Measurements from ENCODE around the gene MTREX.

The MTREX gene

GRCh38 chr5:55385846-55386245 is 78.1 kb downstream of the MTREX start:
- no peak for DNase-seq

GRCh38 chr5:55386356-55386755 is 78.6 kb downstream of the MTREX start:
- DNase-seq: no peak

DNA sequence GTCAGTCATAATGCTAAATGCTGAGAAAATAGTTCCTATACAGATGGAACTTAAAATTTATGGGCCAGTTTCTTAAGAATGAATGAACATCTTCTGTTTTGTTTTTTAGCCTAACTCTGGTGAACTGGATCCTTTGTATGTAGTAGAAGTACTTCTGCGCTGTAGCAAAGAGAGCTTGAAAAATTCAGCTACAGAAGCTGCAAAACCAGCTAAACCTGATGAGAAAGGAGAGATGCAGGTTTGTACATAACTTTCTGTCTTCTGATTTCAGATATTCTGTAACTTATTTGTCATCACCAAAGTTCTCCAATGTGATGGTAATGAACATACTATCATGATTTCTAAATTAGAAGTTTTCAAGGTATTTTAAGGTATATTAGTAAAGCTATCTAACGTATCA is 80.1 kb downstream of the MTREX start:
- no peak for DNase-seq

DNA sequence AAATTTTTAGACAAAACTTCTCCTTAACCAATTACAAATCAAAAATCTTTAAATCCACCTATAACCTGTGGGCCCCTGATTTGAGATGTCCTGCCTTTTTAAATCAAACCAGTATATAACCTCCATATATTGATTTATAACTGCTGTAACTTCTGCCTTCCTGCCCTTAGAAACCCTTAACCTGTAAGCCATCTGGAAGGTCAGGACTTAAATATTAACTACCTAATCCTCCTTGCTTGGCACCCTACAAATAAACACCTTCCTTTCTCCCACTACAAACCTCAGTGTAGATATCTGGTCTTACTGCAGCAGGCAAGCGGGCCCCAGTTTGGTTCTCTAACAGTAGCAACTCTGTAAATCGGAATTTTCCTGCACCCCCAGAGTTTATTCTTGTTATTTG is 83.9 kb downstream of the MTREX start:
- DNase-seq: no peak

- DNase-seq: no peak
Measured at GRCh38 chr5:55392669-55393068, 84.9 kb downstream of the MTREX start.

DNA sequence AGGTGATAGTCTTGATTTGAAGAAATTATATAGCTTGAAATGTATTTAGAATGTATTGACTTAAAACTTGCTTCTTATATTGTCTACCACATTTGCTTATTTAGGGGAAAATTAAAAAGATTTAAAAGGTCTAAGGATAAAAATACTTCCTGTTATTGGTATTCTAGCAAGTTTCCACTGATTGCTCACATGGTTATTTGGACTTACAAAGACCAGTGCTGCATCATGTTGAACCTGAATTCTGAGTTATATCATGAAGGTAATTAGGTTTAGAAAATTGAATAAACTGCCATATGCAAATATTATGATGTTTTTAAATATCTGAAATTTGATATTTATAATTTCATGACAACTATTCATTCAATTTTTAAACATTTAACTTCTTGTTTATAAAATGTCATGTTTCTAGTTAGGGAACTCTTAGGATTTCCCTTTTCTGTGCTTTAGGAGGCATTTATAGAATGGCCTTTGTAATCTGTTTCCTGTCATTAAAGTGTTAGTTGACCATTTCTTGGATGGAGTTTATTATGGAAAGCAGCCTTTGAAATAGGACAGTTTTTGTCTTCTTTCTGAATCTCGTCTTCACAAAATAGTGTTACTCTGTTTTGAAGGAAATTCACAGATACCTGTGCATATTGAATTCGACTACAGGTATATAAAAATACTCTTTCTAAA is 85.8 kb downstream of the MTREX start:
- no peak for DNase-seq

DNA sequence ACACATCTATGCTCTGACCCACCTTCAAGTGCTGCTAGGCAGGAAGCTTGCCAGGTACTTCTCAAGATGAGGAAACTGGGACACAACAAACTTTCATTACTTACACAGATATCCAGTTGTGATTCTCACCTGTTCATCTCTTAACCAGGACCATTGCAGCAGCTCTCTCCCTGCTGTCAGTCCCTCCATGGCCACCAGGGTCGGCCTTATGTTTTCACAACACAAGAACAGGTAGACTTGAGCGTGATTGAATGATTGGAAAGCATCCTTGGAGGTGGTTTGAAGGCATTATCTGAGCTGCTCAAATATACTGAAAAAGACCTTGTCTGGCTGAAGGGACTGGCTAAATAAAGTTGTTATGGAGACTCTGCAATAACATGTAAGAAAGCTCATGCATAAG is 94.4 kb downstream of the MTREX start:
- DNase-seq: no peak

DNA sequence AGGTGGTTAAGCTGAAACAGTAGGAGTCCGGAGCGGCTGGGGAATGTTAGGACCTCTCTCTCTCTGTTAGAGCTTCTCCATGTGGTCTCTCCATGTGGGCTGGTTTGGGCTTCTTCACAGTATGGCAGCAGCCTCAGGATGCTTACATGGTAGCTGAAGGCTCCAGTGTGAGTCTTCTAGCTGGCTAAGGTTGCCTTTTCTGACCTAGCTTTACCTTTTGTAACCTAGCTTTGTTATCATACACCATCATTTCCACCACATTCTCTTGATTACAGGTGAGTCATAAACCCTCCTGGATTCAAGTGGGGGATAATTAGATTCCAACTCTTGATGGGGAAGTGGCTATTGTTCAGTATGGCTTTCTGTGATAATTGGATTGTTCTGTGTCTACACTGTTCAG is 98.5 kb downstream of the MTREX start:
- DNase-seq: no peak

DNA sequence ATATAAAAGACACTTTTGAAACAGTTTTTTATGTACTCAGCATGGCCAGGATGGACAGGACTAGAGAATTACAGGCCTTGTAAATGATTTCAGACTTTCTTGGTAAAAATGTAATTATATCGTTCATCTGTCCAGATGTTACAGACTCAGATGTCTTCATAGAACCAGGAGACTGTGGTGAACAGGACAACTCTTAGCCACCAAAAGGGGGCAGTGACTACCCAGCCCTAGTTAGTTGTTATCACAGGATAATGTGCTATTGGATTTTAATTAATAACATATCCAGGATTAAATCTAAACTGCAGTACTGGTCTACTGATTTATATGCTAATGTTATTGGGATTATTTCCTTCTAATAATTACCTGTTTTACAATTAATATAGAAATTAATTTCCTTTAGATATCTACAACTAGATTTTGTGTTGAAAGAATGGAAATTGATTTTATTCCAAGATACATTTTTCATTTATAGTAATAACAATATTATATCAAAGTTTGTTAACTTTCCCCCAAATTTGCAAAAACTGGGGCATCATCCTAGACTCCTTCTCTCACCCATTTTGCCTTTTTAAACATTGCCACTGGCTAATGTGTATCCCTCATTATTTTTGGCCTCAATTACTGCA is 99.4 kb downstream of the MTREX start:
- no peak for DNase-seq

DNA sequence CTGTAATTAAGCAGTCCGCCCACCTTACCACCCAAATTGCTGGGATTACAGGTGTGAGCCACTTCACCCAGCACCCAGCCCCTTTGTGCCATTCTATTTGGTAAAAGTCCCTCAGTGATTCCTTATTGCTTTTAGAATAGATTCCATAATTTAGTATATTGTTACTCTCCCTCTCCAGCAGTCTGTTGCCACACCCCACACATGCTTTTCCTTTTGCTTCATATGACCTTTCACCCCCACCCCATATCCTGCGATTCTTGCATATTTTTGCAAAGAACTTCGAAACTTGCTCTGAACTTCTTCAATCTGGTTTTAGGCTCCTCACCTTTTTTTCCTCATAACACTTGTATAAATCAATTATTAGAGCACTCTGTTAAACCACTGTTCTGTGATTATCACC is 100.2 kb downstream of the MTREX start:
- no peak for DNase-seq

GRCh38 chr5:55409775-55410174 is 102.0 kb downstream of the MTREX start:
- no peak for DNase-seq

DNA sequence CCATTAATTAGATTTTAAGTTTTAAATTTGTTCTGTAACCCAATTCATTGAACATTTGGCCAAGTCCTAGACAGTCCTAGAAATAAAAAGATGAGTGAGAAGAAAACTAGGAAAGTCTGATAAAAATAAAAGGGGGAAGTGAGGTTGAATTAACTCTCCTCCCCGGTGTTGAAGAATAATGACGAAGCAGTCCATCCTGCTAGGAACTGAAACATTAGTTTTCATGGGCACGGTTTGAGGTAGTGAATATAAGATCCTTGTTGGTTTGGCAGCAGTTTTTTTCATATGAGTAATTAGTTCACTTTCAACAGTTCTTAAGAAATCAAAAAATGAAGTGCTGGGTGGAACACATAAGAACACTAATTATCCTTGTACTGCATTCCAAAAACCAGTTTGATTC is 103.1 kb downstream of the MTREX start:
- DNase-seq: no peak

DNA sequence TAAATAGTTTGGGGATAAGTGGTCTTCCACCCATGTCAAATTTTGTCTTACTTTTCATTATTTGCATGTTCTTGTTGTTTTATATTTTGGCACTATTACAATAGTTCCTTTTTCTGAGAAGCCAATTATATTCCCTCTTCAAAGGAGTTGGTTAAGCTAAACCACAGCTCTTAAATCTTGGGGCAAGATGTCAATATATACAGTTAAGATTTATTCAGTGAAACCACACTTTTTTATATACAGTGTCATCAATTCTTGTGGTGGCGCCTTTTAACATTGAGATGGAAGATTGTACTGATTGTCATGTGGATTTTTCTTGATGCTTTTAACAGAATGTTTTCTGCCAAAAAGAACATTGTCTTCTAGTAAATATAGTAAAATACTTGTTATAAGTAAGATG is 104.1 kb downstream of the MTREX start:
- no peak for DNase-seq

DNA sequence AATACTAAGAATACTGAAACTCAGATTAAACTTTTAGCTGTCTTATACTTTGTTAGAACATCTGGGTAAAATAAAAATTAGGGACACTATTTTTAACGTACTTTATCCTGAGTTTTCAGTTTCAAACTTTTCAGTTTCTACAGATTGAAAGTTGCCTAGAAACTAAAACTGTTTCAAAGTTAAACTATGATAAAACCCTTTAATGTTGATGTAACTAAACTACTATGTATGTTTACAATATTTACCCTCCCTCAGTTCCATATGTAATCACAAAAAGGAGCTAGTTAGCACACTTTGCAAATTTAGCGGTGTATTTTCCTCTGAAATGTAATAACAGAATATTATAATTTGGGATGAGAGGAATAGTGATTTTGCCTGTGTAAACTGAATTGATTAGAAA is 105.9 kb downstream of the MTREX start:
- DNase-seq: no peak

DNA sequence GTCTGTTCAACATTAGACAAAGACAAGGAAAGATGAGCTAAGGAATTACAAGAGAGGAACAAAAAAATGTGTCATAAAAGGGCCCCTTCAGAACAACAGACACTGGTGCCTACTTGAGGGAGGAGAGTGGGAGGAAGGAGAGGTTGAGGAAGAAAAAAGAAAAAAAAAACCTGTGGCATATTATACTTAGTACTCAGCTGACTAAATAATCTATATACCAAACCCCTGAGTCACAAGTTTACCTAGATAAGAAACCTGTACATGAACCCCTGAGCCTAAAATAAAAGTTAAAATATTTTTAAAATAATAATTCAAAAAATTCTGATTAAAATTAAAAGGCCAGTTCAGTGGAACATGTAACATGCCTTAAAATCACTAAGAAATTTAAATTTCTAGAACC is 107.3 kb downstream of the MTREX start:
- no peak for DNase-seq

DNA sequence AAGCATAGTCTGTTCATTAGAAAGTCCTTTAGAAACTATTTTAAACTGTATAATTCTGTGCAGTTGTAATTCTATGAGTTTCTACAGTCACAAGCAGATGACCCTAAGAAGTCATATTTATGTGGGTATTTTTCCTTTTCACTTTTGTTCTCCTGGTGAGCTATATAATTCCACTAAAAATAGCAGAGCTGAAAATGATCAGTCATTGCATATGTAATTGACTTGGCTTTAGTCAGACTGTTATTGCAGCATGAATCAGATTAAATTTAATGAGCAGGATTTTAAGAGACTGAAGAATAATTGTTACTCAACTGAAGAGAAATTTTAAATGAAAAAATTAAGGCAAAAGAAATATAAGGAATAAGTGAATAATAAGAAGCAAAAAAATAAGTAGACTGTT is 108.5 kb downstream of the MTREX start:
- DNase-seq: no peak

DNA sequence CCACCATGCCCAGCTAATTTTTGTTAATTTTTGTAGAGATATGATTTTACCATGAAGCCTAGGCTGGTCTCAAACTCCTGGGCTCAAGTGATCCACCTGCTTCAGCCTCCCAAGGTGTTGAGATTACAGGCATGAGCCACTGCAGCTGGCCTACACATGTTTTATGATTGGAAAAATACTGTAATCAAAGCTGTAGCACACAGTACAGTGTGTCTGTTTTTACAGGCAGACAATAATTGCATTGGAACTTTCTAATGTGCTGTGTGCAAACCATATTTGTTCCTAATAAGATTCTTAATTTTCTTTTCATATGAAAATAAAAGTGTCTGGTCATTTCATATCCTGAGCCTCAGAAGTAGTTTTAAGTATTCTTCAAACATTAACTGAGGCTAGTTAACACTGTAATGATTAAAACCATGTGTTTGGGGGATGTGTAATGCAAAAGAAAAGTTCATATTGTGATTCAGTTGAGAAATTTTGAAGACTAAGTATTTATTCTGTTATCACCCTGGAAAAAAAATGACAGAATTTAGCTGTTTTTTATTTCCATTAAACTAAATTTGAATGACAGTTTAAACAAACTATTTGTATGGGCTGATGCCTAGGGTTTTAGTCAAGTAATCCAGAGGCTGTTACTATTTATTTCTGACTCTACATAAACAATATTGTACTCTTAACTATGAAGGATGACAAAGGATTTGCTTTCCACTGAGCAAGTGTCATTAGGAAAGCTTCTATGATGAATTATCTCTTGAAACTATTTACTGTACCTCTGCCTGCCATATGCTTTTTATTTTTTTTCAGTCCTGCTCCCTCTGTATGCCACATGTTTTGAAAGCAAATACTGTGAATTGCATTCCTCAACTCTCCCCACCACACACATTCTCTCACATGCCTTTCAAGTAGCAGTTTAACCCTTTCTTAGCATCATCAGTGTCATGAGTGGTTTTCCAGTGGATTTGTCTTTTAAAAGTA is 111.5 kb downstream of the MTREX start:
- no peak for DNase-seq

DNA sequence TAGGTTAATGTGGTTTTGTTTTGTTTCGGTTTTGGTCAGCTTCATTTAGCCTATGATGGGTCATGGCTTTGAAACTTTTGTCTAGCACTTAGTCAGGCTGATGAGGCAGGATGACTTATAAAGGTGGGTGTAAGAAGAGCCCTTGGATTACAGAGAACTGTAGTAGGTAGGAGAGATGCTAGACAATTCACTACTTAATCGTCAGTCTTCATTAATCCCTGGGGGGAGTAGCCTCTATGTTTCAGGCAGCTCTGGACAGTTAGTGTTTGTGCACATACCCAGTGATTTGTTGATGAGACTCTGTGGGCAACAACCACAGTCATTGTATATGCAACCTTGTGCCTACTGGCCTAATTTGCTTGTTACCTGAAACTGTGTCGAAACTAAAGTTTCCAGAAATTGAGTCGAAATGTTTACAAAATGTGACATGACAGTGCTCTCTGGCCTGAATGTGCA is 113.3 kb downstream of the MTREX start:
- DNase-seq: no peak

- no peak for DNase-seq
Measured at GRCh38 chr5:55426455-55426854, 118.7 kb downstream of the MTREX start.

DNA sequence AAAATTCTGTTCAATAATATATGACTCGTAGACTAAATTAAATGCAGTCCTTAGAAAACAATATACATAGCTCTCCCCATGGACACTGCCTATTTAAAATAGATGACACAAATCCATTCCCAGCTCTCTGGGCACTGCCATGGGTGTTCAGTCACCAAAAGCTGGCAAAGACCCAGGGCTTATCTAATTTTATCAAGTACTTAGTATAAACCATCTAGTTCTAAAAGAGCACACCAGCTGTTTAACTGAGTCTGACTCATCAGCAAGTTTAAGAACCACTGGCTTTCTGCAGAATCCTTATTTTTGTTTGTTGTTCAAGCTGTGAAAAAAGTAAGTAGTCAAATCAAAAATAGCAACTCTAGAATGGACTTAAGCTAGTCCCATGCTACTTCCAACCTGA is 119.4 kb downstream of the MTREX start:
- DNase-seq: no peak

DNA sequence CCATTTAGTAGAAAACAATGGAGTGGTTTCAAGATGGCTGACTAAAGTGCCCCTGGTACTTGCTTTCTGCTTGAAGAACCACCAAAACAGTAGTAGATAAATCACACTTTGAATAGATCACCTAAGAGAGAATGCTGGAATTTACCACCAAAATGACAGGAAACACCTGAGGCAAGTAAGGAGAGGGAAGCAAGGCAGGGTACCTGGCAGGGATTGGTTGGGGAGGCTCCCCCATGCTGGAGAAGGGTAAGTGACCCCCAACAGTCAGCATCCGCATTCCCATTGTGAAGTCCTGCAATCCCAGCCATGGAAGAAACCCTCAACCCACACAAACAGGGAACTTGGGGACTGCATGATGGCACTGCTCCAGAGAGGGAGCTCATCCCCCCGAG is 121.4 kb downstream of the MTREX start:
- DNase-seq: no peak

DNA sequence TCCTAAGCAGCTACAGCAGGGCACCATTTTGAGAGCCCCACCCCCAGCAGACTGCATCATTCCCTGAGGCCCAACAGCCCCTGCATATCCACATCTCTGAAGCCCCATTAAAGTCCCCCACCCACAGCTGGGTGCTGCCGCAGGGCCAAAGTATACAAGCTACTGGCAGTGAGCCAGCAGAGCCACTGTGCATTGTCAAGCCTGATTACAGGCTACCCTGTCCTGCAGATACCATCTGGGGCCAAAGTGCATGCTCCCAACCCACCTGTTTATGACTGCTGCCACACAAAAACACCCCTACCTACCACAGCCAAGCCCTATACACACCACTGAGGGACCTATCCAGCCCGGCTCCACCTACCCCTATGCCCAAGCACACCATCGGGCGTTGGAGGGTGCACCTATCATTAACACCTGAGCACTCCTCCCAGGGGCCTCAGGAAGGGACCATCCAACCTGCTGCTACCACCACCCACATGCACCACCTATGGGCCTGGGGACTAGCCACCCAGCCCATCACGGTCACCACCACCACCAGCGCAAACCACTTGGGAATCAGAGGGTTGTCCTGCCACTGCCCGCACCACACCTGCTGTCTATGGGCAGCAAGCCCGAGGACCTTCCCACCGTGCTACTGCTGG is 121.9 kb downstream of the MTREX start:
- no peak for DNase-seq

DNA sequence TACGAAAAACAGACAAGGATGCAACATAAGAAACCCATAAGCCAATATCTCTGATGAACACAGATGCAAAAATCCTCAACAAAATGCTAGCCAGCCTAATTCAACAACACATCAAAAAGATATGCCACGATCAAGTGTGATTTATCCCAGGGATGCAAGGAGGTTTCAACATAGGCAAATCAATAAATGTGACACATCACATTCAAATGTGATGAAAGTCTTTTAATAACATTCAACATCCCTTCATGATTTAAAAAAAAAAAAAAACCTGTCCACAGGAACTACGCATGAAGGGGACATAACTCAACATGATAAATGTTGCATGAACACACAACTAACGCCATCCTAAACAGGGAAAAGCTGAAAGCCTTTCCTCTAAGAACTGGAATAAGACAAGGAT is 124.8 kb downstream of the MTREX start:
- no peak for DNase-seq

Data from activated gamma-delta T cell treated with Interleukin-2 at 50 U/mL for 16 hours (primary cell).